C4-2B (cell line): Measurements from ENCODE around the gene PLD4.

Source experiments
- H3K27ac ChIP-seq: fragments of 450-650 bp; 2 replicates; pipeline ENCODE4 v1.5.1; 2017
- ZFX ChIP-seq: fragments of 450-650 bp; IDR thresholded peaks from 2 replicates; pipeline ENCODE4 v1.6.1; 2017
- TF ChIP-seq, protein P1 (sequence below): fragments of 450-650 bp; conservative IDR thresholded peaks from 2 replicates; pipeline ENCODE4 v1.5.1; 2017; ENCODE audit warnings: mild to moderate bottlenecking

The PLD4 gene

DNA sequence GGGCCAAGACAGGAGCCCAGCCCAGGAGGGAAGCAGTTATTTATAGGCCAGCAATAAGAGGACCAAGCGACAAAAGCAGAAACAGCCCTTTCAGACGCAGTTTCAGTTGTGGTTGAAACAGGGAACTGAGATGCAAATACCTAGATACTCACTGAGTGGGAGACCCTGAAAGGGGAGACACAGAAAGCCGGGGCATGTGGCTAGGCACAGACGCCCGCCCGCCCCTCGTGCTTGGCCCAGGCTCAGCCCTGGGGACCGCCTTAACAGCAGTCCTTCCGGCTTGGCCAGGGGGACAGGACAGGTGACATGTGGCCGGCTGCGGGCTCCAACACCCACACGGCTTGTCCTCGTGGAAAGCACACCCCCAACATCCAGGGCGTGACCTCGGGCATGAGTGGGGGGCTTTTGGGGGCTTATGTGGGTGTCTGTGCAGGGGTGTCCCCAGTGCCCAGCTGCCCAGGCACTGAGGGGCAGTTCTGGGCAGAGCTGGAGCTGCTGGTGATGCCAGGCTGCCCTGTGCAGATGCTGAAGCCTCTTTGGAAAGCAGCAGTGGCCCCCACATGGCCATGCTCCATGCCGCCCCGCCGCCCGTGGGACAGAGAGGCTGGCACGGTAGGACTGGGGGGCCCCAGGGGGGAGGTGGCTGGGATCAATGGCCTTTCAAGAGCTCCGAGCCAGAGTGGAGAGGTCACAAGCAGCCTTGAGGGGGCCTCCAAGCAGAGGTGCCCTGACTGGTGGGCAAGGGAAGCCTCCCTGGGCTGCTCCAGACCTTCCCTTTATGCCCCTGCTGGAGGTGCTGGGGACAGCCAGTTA, 2.1 kb downstream of the PLD4 start:
- H3K27ac ChIP-seq, result no peak overlapping the region

DNA sequence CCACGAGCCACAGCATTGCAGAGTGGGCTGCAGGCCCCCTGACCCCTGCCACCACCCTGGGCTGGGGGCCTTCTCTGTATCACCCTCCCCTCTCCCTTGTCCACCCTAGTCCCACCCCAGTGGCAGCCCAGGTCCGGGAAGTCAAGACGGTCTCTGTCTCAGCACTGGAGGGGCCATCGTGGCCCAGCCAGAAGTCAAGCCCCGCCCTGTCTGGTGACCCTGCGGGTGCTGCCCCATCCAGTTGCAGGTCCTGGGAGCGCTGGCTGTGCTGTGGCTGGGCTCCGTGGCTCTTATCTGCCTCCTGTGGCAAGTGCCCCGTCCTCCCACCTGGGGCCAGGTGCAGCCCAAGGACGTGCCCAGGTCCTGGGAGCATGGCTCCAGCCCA, 2.7 kb downstream of the PLD4 start:
- H3K27ac ChIP-seq, result no peak overlapping the region
- TF ChIP-seq, protein P1, sequence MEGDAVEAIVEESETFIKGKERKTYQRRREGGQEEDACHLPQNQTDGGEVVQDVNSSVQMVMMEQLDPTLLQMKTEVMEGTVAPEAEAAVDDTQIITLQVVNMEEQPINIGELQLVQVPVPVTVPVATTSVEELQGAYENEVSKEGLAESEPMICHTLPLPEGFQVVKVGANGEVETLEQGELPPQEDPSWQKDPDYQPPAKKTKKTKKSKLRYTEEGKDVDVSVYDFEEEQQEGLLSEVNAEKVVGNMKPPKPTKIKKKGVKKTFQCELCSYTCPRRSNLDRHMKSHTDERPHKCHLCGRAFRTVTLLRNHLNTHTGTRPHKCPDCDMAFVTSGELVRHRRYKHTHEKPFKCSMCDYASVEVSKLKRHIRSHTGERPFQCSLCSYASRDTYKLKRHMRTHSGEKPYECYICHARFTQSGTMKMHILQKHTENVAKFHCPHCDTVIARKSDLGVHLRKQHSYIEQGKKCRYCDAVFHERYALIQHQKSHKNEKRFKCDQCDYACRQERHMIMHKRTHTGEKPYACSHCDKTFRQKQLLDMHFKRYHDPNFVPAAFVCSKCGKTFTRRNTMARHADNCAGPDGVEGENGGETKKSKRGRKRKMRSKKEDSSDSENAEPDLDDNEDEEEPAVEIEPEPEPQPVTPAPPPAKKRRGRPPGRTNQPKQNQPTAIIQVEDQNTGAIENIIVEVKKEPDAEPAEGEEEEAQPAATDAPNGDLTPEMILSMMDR, result no peak
- TF ChIP-seq ZFX, result no peak

More for the DNA sequence above, 2.1 kb downstream of the PLD4 start:
- TF ChIP-seq ZFX, result no peak
- TF ChIP-seq, protein P1, result no peak

DNA sequence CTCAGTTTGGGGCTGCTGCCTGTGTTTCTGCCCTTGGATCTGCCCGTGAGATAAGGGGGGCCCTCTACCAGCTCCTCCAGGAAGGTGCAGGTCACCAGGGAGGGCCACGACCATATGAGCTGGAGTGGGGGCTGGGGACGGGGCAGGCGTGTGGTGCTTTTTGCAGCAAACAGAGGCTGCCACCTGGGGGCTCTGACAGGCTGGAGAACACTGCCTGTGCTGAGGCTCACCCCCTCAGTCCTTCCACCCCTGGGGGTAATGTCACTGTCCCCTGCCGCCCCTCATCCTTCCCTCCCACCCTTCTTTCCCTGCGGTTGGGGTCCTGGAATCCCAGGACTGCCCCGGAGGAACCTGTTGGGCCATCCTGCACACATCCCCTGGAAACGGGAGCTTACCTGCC, 3.2 kb downstream of the PLD4 start:
- TF ChIP-seq ZFX, result no peak
- TF ChIP-seq, protein P1, result no peak
- H3K27ac ChIP-seq, result no peak overlapping the region

DNA sequence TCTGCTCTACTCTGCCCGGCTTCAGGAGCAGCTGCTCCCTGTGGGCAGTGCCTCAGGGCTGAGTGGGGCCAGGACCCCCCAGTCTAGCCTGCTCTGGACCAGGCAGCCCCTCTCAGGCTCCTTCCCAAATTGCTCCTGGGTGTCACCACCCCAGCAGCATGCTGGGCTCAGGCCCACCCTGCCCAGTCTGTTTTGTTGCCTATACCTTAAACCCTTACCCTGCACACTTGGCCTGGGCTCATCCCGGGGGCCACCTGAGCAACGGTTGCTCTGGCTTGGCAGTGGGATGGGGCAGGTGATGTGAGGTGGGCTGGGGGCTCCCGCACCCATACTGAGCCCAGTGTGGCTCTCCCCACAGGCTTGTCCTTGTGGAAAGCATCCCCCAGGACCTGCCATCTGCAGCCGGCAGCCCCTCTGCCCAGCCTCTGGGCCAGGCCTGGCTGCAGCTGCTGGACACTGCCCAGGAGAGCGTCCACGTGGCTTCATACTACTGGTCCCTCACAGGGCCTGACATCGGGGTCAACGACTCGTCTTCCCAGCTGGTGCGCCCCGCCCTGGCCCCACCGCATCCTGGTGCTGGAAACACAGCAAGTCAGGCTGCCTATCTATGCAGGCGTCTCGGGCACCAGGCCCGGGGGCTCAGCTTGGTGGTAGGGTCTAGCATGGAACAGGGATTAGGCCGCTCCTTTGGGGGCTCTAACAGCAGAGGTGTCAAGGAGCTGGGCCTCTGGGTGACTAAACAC, 3.9 kb downstream of the PLD4 start:
- TF ChIP-seq, protein P1, result no peak
- no peak for TF ChIP-seq ZFX
- H3K27ac ChIP-seq, result no peak overlapping the region

DNA sequence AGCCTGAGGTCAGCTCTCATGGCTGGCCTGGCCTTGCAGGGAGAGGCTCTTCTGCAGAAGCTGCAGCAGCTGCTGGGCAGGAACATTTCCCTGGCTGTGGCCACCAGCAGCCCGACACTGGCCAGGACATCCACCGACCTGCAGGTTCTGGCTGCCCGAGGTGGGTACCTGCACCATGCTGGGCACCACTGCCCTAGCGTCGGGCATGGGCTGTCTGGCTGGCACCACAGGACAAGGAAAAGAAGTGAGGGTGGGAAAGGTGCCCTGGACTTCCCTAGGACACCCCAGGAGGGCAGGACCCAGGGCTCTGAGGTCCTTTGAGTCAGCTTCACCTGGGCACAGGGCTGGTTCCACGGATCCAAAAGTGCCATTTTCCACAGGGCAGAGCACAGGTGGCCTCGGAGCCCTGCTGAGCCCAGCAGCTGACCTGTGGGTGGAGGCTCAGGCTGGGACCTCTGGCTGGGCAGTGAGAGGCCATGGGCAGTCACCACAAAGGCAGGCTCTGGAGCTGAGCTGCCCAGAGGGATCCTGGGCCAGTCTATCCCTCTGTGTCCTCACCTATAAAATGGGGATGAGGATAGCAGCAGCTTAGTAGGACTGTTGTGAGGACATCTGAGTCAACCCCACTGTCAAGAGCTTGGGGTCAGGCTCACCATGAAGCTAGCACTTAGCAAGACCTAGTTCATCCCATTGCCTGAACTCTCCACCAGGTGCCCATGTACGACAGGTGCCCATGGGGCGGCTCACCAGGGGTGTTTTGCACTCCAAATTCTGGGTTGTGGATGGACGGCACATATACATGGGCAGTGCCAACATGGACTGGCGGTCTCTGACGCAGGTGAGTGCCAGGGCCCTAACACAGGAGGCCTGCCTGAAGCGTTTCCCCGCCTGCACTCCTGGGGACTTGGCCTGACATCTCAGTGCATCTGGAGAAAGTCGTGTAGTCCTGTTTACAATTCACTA, 4.9 kb downstream of the PLD4 start:
- no peak overlapping the region for H3K27ac ChIP-seq
- TF ChIP-seq ZFX, result no peak
- TF ChIP-seq, protein P1, result no peak

DNA sequence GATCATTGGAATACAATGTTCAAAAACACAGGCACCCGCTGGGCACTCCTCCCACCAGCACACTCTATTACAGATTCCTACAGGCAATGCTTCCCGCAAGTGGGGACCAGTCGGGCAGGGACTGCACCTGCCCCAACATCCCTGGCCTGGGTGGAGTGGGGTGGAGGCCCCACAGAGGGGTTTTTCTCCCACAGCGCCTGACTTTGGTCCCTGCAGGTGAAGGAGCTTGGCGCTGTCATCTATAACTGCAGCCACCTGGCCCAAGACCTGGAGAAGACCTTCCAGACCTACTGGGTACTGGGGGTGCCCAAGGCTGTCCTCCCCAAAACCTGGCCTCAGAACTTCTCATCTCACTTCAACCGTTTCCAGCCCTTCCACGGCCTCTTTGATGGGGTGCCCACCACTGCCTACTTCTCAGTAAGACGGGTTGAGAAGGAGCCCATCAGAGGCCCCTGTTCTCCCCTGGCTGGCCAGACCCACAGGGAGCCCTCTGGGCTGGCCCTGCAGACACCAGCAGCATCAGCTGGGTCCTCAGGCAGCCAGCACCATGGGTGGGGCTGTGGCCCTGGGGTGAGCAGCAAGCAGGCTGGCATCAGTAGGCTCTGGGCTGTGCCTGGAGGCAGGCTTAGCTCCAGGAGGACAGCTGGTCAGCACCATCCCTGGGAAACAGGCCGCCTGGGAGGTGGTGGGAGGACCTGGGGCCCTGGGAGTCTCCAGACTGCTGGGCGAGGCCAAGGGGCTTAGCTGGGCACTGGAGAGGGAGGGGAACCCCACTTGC, 6.0 kb downstream of the PLD4 start:
- TF ChIP-seq, protein P1, result no peak
- TF ChIP-seq ZFX, result no peak
- H3K27ac ChIP-seq, result no peak overlapping the region
